Activated CD4-positive, alpha-beta T cell treated with anti-CD3 and anti-CD28 coated beads, Interleukin-2, amount 10 ng/mL, durations not matched to agents 7 days and 5 days (primary cell): ENCODE results near the gene MUC20. TPM values are rescaled to one million over a fixed set of nuclear protein-coding genes. Genes with fewer than 3 reads are reported as not detected.
"Not testable (repeated sequence)": the region's sequence is repeated elsewhere in the genome, so short reads cannot be mapped to it uniquely, and the experiment has no call there.

Experiments used
- CTCF ChIA-PET: fragments of 350-600 bp; sonication (Branson Sonifier 250); formaldehyde crosslinking; loops from one replicate; lab custom pipeline; 2021; ENCODE audit warnings: antibody characterized with exemption; lab: Charles Lee
- POLR2A ChIA-PET: fragments of 350-600 bp; sonication (Branson Sonifier 250); formaldehyde crosslinking; loops from one replicate; lab custom pipeline; 2021; ENCODE audit warnings: antibody characterized with exemption; lab: Charles Lee
- DNase-seq: peaks from one replicate; pipeline ENCODE4 v3.0.0-alpha.2; 2020
- H3K27ac Mint-ChIP-seq: one replicate; pipeline ENCODE4 v1.8.0; 2021; ENCODE audit warnings: mild to moderate bottlenecking, moderate library complexity, mixed read lengths
- H3K27me3 Mint-ChIP-seq: one replicate; pipeline ENCODE4 v1.8.0; 2021; ENCODE audit warnings: mixed read lengths
- H3K36me3 Mint-ChIP-seq: one replicate; pipeline ENCODE4 v1.8.0; 2021; ENCODE audit warnings: low read depth, mixed read lengths
- H3K4me1 Mint-ChIP-seq: one replicate; pipeline ENCODE4 v1.8.0; 2021; ENCODE audit warnings: mixed read lengths
- H3K4me3 Mint-ChIP-seq: one replicate; pipeline ENCODE4 v1.8.0; 2021; ENCODE audit warnings: mild to moderate bottlenecking, moderate library complexity, mixed read lengths
- H3K9me3 Mint-ChIP-seq: one replicate; pipeline ENCODE4 v1.8.0; 2021; ENCODE audit warnings: mixed read lengths
- total RNA-seq, 2 experiments: library from RNA; stranded (reverse); gene quantifications; one replicate each; pipeline ENCODE4 v1.2.3, GENCODE V29; 2021

MUC20 gene
- 1 to 10 TPM; 1.2 to 1.4 TPM for total RNA-seq

GRCh38 chr3:195720831-195721506, at the start of gene MUC20:
Gene MUC20, plus strand, starts transcription at chr3:195720978. Its CDS starts 30 bp downstream, at chr3:195721008.
- H3K36me3 Mint-ChIP-seq, H3K4me3 Mint-ChIP-seq, H3K27me3 Mint-ChIP-seq, POLR2A ChIA-PET, H3K4me1 Mint-ChIP-seq, H3K9me3 Mint-ChIP-seq, H3K27ac Mint-ChIP-seq, DNase-seq: not testable (repeated sequence)
- CTCF ChIA-PET: interaction anchor here (0.6 to 1.5 kb wide), 8 partner anchors 9 to 1202 kb away, joined by 3 to 7 read pairs (median 3); no protein-coding TSS in a partner anchor

DNA sequence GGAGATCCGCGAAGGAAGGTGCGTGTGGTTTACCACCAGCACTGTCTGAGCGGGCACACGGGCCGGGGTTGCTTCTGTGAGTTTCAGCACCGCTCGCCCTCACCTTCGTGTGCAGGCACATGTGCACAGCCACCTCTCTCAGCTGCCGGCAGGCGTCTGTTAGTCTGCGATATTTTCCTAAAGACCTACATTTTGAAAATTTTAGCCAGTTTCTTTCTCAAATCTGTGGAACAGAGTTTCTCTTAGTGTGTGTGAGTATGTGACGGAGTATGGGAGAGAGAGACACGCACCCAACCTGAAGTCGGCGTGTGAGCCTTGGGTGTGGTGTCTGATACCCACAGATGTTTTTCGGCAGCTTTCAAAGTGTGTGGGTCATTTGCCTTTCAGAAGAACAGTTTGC, 49.5 kb upstream of the MUC20 start:
- H3K27ac Mint-ChIP-seq, CTCF ChIA-PET, POLR2A ChIA-PET, H3K4me3 Mint-ChIP-seq, H3K9me3 Mint-ChIP-seq, DNase-seq, H3K27me3 Mint-ChIP-seq, H3K4me1 Mint-ChIP-seq: not testable (repeated sequence)
- peaks cover 19% of the 10 kb centered on the region for H3K36me3 Mint-ChIP-seq

GRCh38 chr3:195673711-195674110, 47.1 kb upstream of the MUC20 start:
- H3K27me3 Mint-ChIP-seq, H3K27ac Mint-ChIP-seq, CTCF ChIA-PET, H3K4me3 Mint-ChIP-seq, H3K4me1 Mint-ChIP-seq, H3K9me3 Mint-ChIP-seq, POLR2A ChIA-PET, DNase-seq: not testable (repeated sequence)
- H3K36me3 Mint-ChIP-seq: peaks cover 28% of the 10 kb centered on the region

GRCh38 chr3:195678391-195679015, 42.3 kb upstream of the MUC20 start:
- POLR2A ChIA-PET: not testable (repeated sequence)
- H3K36me3 Mint-ChIP-seq: peaks cover 28% of the 10 kb centered on the region

GRCh38 chr3:195680690-195681089, 40.1 kb upstream of the MUC20 start:
- H3K27ac Mint-ChIP-seq, CTCF ChIA-PET: not testable (repeated sequence)
- peaks cover 40% of the 10 kb centered on the region for H3K36me3 Mint-ChIP-seq

More at GRCh38 chr3:195678391-195679015, 42.3 kb upstream of the MUC20 start:
- H3K27ac Mint-ChIP-seq, H3K4me3 Mint-ChIP-seq, H3K4me1 Mint-ChIP-seq, H3K9me3 Mint-ChIP-seq, CTCF ChIA-PET, H3K27me3 Mint-ChIP-seq, DNase-seq: not testable (repeated sequence)

GRCh38 chr3:195681458-195682103, 39.2 kb upstream of the MUC20 start:
- POLR2A ChIA-PET, H3K27me3 Mint-ChIP-seq, H3K4me3 Mint-ChIP-seq, CTCF ChIA-PET, H3K27ac Mint-ChIP-seq, DNase-seq, H3K4me1 Mint-ChIP-seq, H3K9me3 Mint-ChIP-seq: not testable (repeated sequence)
- peaks cover 45% of the 10 kb centered on the region for H3K36me3 Mint-ChIP-seq

More at GRCh38 chr3:195680690-195681089, 40.1 kb upstream of the MUC20 start:
- H3K4me1 Mint-ChIP-seq, H3K4me3 Mint-ChIP-seq, H3K27me3 Mint-ChIP-seq, H3K9me3 Mint-ChIP-seq, POLR2A ChIA-PET, DNase-seq: not testable (repeated sequence)

DNA sequence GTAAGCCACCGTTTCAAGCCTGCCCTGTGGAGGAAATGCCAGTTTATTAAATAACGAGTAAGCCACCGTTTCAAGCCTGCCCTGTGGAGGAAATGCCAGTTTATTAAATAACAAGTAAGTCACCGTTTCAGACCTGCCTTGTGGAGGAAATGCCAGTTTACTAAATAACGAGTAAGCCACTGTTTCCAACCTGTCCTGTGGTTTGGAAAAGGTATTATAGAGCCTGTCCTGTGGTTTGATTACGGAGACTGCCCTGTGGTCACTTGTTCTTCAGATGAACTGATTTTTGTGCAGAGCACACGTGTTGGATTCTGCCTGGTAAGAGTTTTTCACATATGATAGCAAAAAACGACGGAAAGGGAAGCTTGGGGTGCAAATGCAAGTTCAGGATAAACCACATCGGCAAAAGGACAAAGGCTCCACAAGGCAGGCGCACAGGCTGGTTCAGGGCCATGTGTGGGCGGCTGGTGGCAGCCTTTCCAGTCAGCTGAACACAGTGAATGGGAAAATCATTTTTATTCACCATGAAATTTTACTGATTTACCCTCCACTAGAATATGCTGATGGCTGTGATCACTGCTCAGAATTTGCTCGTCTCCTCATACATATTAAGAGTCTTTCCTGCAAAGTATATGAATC, 38.6 kb upstream of the MUC20 start:
- CTCF ChIA-PET: not testable (repeated sequence)

GRCh38 chr3:195683722-195684526, 36.9 kb upstream of the MUC20 start:
- H3K4me1 Mint-ChIP-seq, H3K27ac Mint-ChIP-seq, H3K27me3 Mint-ChIP-seq, H3K9me3 Mint-ChIP-seq, CTCF ChIA-PET, POLR2A ChIA-PET, DNase-seq, H3K4me3 Mint-ChIP-seq: not testable (repeated sequence)
- peaks cover 42% of the 10 kb centered on the region for H3K36me3 Mint-ChIP-seq

More for the DNA sequence above, 38.6 kb upstream of the MUC20 start:
- H3K27me3 Mint-ChIP-seq, H3K4me3 Mint-ChIP-seq, H3K9me3 Mint-ChIP-seq, H3K27ac Mint-ChIP-seq, DNase-seq, POLR2A ChIA-PET, H3K4me1 Mint-ChIP-seq: not testable (repeated sequence)
- H3K36me3 Mint-ChIP-seq: peaks cover 48% of the 10 kb centered on the region

DNA sequence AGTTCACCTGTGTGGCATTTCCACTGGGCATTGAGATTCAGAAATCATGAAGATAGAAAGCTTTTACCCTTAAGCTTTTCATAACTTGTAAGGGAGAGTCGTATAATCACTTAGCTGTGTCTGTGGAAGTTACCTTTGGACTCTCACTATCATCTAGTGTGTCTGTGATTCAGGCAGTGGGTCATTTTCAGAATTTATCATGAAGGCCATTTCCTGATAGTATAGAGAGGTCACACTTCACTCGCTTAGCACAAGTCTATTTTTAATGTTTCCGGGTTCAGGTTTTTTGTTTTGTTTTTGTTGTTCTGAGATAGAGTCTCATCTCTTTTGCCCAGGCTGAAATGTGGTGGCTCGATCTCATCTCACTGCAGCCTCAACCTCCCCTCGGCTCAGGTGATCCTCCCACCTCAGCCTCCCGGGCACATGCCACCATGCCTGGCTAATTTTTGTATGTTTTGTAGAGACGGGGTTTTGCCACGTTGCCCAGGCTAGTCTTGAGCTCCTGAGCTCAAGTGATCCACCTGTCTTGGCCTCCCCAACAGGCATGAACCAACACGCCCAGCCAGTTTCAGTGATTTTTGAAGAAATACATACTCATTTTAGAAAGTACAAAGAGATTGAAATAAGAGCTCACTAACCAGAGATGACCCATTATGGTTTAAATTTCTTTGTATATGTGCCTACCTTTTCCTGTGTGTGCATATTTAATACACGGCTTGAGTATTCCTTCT, 36.1 kb upstream of the MUC20 start:
- H3K4me3 Mint-ChIP-seq, H3K27me3 Mint-ChIP-seq, H3K9me3 Mint-ChIP-seq, H3K4me1 Mint-ChIP-seq, CTCF ChIA-PET, POLR2A ChIA-PET, H3K27ac Mint-ChIP-seq, DNase-seq: not testable (repeated sequence)
- H3K36me3 Mint-ChIP-seq: peaks cover 46% of the 10 kb centered on the region

GRCh38 chr3:195686537-195687208, 34.1 kb upstream of the MUC20 start:
- ChIA-PET POLR2A (interaction anchor here (0.6 kb wide), 1 partner anchor 313 kb away, joined by 3 read pairs; no protein-coding TSS in a partner anchor), CTCF (interaction anchor here (0.6 to 1.1 kb wide), 3 partner anchors 44 to 493 kb away, joined by 4 read pairs; no protein-coding TSS in a partner anchor)
- peaks cover 45% of the 10 kb centered on the region for H3K36me3 Mint-ChIP-seq
- not testable (repeated sequence) for H3K27me3 Mint-ChIP-seq, DNase-seq, H3K4me3 Mint-ChIP-seq, H3K4me1 Mint-ChIP-seq, H3K9me3 Mint-ChIP-seq
- H3K27ac Mint-ChIP-seq: peak overlapping the region; percentile 25

- POLR2A ChIA-PET: interaction anchor here (0.6 kb wide), 1 partner anchor 312 kb away, joined by 3 read pairs; no protein-coding TSS in a partner anchor
- peak; percentile 43 for DNase-seq
- CTCF ChIA-PET: interaction anchor here (0.6 kb wide), 1 partner anchor 451 kb away, joined by 4 read pairs; no protein-coding TSS in a partner anchor
- not testable (repeated sequence) for H3K4me3 Mint-ChIP-seq, H3K27me3 Mint-ChIP-seq, H3K9me3 Mint-ChIP-seq, H3K4me1 Mint-ChIP-seq
- peak overlapping the region; percentile 25 for H3K27ac Mint-ChIP-seq
- H3K36me3 Mint-ChIP-seq: peaks cover 50% of the 10 kb centered on the region
These were observed 33.5 kb upstream of the MUC20 start for GRCh38 chr3:195687209-195687760.
